NB4 (cell line): ENCODE results near the gene NUAK1.

Experiments
- CTCF ChIP-seq: IDR thresholded peaks from one replicate; pipeline ENCODE4 v1.5.1; 2012; ENCODE audit warnings: low read depth, low read length
- MAX ChIP-seq: IDR thresholded peaks from 2 replicates; pipeline ENCODE4 v1.6.1; 2011; ENCODE audit warnings: low read depth, low read length
- MYC ChIP-seq: IDR thresholded peaks from 2 replicates; pipeline ENCODE4 v1.6.1; 2011; ENCODE audit warnings: low read depth, low read length
- POLR2A ChIP-seq: IDR thresholded peaks from 2 replicates; pipeline ENCODE4 v1.6.1; 2011; ENCODE audit warnings: mild to moderate bottlenecking; ENCODE audit not compliant: insufficient read length; ENCODE audit errors: extremely low read depth

- TF ChIP-seq CTCF: no peak
- no peak for TF ChIP-seq MAX
- TF ChIP-seq POLR2A: no peak
- TF ChIP-seq MYC: no peak
Measured at GRCh38 chr12:106131676-106132075, 7.1 kb downstream of the NUAK1 start.
